Thoracic aorta (tissue), 2 donors: Measurements from ENCODE around the gene HKDC1. TPM values are rescaled to one million over a fixed set of nuclear protein-coding genes. Genes with fewer than 3 reads are reported as not detected.
"Not testable (repeated sequence)": the region's sequence is repeated elsewhere in the genome, so short reads cannot be mapped to it uniquely, and the experiment has no call there.

Experiments
- ATAC-seq: fragments of 150-250 bp; one replicate; pipeline ENCODE4 v1.8.0; 2017; ENCODE audit warnings: low read depth; ENCODE audit not compliant: insufficient number of reproducible peaks, low FRiP score
- DNase-seq: peaks from one replicate; pipeline ENCODE4 v3.0.0-alpha.2; 2020; ENCODE audit warnings: low spot score
- H3K27ac ChIP-seq, 2 donors: fragments of 200-600 bp; sonication (generic); 1 replicate in 1 of 2; 2 replicates in 1 of 2; pipeline ENCODE4 v1.5.1; 2016; ENCODE audit warnings: mild to moderate bottlenecking in 2 of 2, moderate library complexity in 2 of 2
- H3K27me3 ChIP-seq: fragments of 200-600 bp; sonication (generic); replicated peaks from 2 replicates; pipeline ENCODE4 v1.6.0; 2016; ENCODE audit warnings: mild to moderate bottlenecking; ENCODE audit not compliant: insufficient read depth
- H3K36me3 ChIP-seq: fragments of 200-600 bp; sonication (generic); one replicate; pipeline ENCODE4 v1.5.1; 2016
- H3K4me1 ChIP-seq, 2 donors: fragments of 200-600 bp; sonication (generic); 1 replicate in 1 of 2; 2 replicates in 1 of 2; pipeline versions ENCODE4 v1.5.1 to v1.6.0; 2016; ENCODE audit warnings: low read depth in 2 of 2, mild to moderate bottlenecking in 1 of 2; ENCODE audit not compliant: control insufficient read depth in 1 of 2
- H3K4me3 ChIP-seq: fragments of 200-600 bp; sonication (generic); 2 replicates; pipeline ENCODE4 v1.5.1; 2016; ENCODE audit warnings: mild to moderate bottlenecking
- H3K9me3 ChIP-seq: fragments of 200-600 bp; sonication (generic); 2 replicates; pipeline ENCODE4 v1.5.1; 2016
- CTCF ChIP-seq: fragments of 200-600 bp; sonication (generic); IDR thresholded peaks from one replicate; pipeline ENCODE4 v1.5.1; 2019; ENCODE audit warnings: antibody characterized with exemption
- total RNA-seq, 2 donors: library from RNA; depleted of rRNA; stranded (reverse); fragments of >200 nt; gene quantifications; one replicate each; pipeline versions ENCODE4 v1.1.0 to v1.2.3, GENCODE V29; 2016

Gene HKDC1
- total RNA-seq = under 1 TPM in 1 of 2 donors, not detected in 1; 0.14 TPM

- DNase-seq (no peak), ATAC-seq (no peak)
- Histone ChIP-seq H3K27me3 (no peaks in the 10 kb centered on the region), H3K4me1 (no peaks in the 10 kb centered on the region), H3K27ac (no peak within 1 kb of the TSS), H3K4me3 (no peak within 1 kb of the TSS), H3K9me3 (no peaks in the 10 kb centered on the region), H3K36me3 (no peaks in the 10 kb centered on the region)
- TF ChIP-seq CTCF = no peak
Measured at GRCh38 chr10:69220041-69220451, at the start of gene HKDC1. Gene HKDC1 (plus strand): TSS chr10:69220332. CDS start chr10:69220436, 104 bp downstream.

GRCh38 chr10:69172241-69172982 lies 47.7 kb upstream of the HKDC1 start:
- H3K27me3 ChIP-seq = no peaks in the 10 kb centered on the region
- H3K36me3 ChIP-seq = peaks cover 18% of the 10 kb centered on the region
- H3K4me3 ChIP-seq = no peak overlapping the region
- H3K9me3 ChIP-seq = no peaks in the 10 kb centered on the region
- ATAC-seq (no peak), DNase-seq (no peak)
- TF ChIP-seq CTCF = no peak
- H3K27ac ChIP-seq = no peak overlapping the region
- no peaks in the 10 kb centered on the region for H3K4me1 ChIP-seq

- not testable (repeated sequence) for H3K9me3 ChIP-seq, H3K4me3 ChIP-seq, ATAC-seq, H3K4me1 ChIP-seq, H3K27me3 ChIP-seq, H3K27ac ChIP-seq, H3K36me3 ChIP-seq, DNase-seq
Measured at GRCh38 chr10:69175326-69175725, 44.8 kb upstream of the HKDC1 start.

GRCh38 chr10:69176823-69177222 lies 43.3 kb upstream of the HKDC1 start:
- no peaks in the 10 kb centered on the region for H3K27me3 ChIP-seq
- peaks cover 10 to 18% of the 10 kb centered on the region in 2 donors for H3K4me1 ChIP-seq
- no peaks in the 10 kb centered on the region for H3K9me3 ChIP-seq
- no peak overlapping the region for H3K27ac ChIP-seq
- H3K4me3 ChIP-seq = no peak overlapping the region
- H3K36me3 ChIP-seq = no peaks in the 10 kb centered on the region
- DNase-seq (no peak), ATAC-seq (no peak)
- no peak for TF ChIP-seq CTCF

GRCh38 chr10:69179089-69179742 lies 40.9 kb upstream of the HKDC1 start:
- ATAC-seq (peak; percentile 31), DNase-seq (no peak)
- Histone ChIP-seq H3K27ac (peak overlapping the region; percentile 83 to 95), H3K9me3 (no peaks in the 10 kb centered on the region), H3K4me1 (peaks cover 10 to 23% of the 10 kb centered on the region in 2 donors), H3K4me3 (peak overlapping the region; percentile 99), H3K27me3 (no peaks in the 10 kb centered on the region), H3K36me3 (no peaks in the 10 kb centered on the region)
- TF ChIP-seq CTCF = no peak
